GM12891 (cell line): ENCODE data around the gene OSBP2.

Experiments
- POLR2A ChIP-seq: IDR thresholded peaks from 2 replicates; pipeline ENCODE4 v1.6.1; 2011; ENCODE audit warnings: low read depth, low read length, control low read depth
- POLR2AphosphoS5 ChIP-seq: IDR thresholded peaks from 2 replicates; pipeline ENCODE4 v1.6.1; 2011; ENCODE audit warnings: low read depth, low read length, control low read depth
- SPI1 ChIP-seq: IDR thresholded peaks from 2 replicates; pipeline ENCODE4 v1.6.1; 2011; ENCODE audit warnings: low read depth, low read length, control low read depth

- TF ChIP-seq POLR2A (no peak), POLR2AphosphoS5 (no peak), SPI1 (no peak)
Measured at GRCh38 chr22:30941363-30941740, 246.7 kb downstream of the OSBP2 start.
